IMR-90 (cell line): ENCODE measurements around the gene RNF182.

Experiments
- CEBPB ChIP-seq: IDR thresholded peaks from 2 replicates; pipeline ENCODE4 v1.6.1; 2012; ENCODE audit warnings: low read depth, low read length, improper control_type of control experiment
- CHD1 ChIP-seq: IDR thresholded peaks from 2 replicates; pipeline ENCODE4 v1.6.1; 2012; ENCODE audit warnings: low read depth, low read length, improper control_type of control experiment
- CTCF ChIP-seq: conservative IDR thresholded peaks from 2 replicates; pipeline ENCODE4 v1.5.1; 2012; ENCODE audit warnings: mild to moderate bottlenecking, low read depth, low read length, improper control_type of control experiment
- ELK1 ChIP-seq: fragments of 150-350 bp; IDR thresholded peaks from 2 replicates; pipeline ENCODE4 v1.6.1; 2016; ENCODE audit warnings: low read depth, mild to moderate bottlenecking, low read length, moderate library complexity, borderline replicate concordance
- FOS ChIP-seq: fragments of 150-350 bp; IDR thresholded peaks from 2 replicates; pipeline ENCODE4 v1.6.1; 2016; ENCODE audit warnings: low read depth, low read length
- MAFK ChIP-seq: IDR thresholded peaks from 2 replicates; pipeline ENCODE4 v1.6.1; 2012; ENCODE audit warnings: low read depth, low read length, improper control_type of control experiment
- MXI1 ChIP-seq: IDR thresholded peaks from 2 replicates; pipeline ENCODE4 v1.6.1; 2012; ENCODE audit warnings: low read depth, mild to moderate bottlenecking, low read length, moderate library complexity, borderline replicate concordance
- POLR2A ChIP-seq: IDR thresholded peaks from 2 replicates; pipeline ENCODE4 v1.6.1; 2012; ENCODE audit warnings: mild to moderate bottlenecking, low read depth, low read length
- RFX5 ChIP-seq: IDR thresholded peaks from 2 replicates; pipeline ENCODE4 v1.8.0; 2012; ENCODE audit warnings: low read depth, mild to moderate bottlenecking, low read length, moderate library complexity
- SMC3 ChIP-seq: fragments of 150-350 bp; IDR thresholded peaks from 2 replicates; pipeline ENCODE4 v1.6.1; 2016; ENCODE audit warnings: low read depth, mild to moderate bottlenecking, antibody characterized with exemption, low read length, moderate library complexity

GRCh38 chr6:14017626-14018475 lies 93.1 kb downstream of the RNF182 start:
- TF ChIP-seq CTCF = no peak
- TF ChIP-seq RFX5 = no peak
- no peak for TF ChIP-seq POLR2A
- TF ChIP-seq MAFK = no peak
- no peak for TF ChIP-seq FOS
- no peak for TF ChIP-seq CEBPB
- no peak for TF ChIP-seq SMC3
- no peak for TF ChIP-seq MXI1
- TF ChIP-seq ELK1 = no peak
- no peak for TF ChIP-seq CHD1
